Neural progenitor cell (in vitro differentiated cells): Measurements from ENCODE around the gene PGRMC2.

Experiments used
- EZH2 ChIP-seq: fragments of 200-600 bp; sonication (generic); IDR thresholded peaks from 2 replicates; pipeline ENCODE4 v1.6.1; 2017; ENCODE audit warnings: antibody characterized with exemption, mild to moderate bottlenecking, moderate library complexity
- EZH2phosphoT487 ChIP-seq: fragments of 200-600 bp; sonication (generic); IDR thresholded peaks from 2 replicates; pipeline ENCODE4 v1.6.1; 2017; ENCODE audit warnings: antibody characterized with exemption
- TF ChIP-seq, protein P1 (sequence below): fragments of 200-600 bp; sonication (generic); IDR thresholded peaks from 2 replicates; pipeline ENCODE4 v1.5.1; 2017; ENCODE audit warnings: antibody characterized with exemption, mild to moderate bottlenecking

GRCh38 chr4:128309585-128309984 is 22.0 kb upstream of the PGRMC2 start:
- TF ChIP-seq, protein P1, sequence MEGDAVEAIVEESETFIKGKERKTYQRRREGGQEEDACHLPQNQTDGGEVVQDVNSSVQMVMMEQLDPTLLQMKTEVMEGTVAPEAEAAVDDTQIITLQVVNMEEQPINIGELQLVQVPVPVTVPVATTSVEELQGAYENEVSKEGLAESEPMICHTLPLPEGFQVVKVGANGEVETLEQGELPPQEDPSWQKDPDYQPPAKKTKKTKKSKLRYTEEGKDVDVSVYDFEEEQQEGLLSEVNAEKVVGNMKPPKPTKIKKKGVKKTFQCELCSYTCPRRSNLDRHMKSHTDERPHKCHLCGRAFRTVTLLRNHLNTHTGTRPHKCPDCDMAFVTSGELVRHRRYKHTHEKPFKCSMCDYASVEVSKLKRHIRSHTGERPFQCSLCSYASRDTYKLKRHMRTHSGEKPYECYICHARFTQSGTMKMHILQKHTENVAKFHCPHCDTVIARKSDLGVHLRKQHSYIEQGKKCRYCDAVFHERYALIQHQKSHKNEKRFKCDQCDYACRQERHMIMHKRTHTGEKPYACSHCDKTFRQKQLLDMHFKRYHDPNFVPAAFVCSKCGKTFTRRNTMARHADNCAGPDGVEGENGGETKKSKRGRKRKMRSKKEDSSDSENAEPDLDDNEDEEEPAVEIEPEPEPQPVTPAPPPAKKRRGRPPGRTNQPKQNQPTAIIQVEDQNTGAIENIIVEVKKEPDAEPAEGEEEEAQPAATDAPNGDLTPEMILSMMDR, result no peak
- TF ChIP-seq EZH2, result no peak
- no peak for TF ChIP-seq EZH2phosphoT487
